SH-SY5Y (cell line): ENCODE data around the gene ZNF217.

Experiments
- GATA2 ChIP-seq: IDR thresholded peaks from 2 replicates; pipeline ENCODE4 v1.6.1; 2011; ENCODE audit warnings: mild to moderate bottlenecking, low read depth, low read length
- GATA3 ChIP-seq: IDR thresholded peaks from 2 replicates; pipeline ENCODE4 v1.6.1; 2011; ENCODE audit warnings: low read depth, mild to moderate bottlenecking, low read length, moderate library complexity

The ZNF217 gene

DNA sequence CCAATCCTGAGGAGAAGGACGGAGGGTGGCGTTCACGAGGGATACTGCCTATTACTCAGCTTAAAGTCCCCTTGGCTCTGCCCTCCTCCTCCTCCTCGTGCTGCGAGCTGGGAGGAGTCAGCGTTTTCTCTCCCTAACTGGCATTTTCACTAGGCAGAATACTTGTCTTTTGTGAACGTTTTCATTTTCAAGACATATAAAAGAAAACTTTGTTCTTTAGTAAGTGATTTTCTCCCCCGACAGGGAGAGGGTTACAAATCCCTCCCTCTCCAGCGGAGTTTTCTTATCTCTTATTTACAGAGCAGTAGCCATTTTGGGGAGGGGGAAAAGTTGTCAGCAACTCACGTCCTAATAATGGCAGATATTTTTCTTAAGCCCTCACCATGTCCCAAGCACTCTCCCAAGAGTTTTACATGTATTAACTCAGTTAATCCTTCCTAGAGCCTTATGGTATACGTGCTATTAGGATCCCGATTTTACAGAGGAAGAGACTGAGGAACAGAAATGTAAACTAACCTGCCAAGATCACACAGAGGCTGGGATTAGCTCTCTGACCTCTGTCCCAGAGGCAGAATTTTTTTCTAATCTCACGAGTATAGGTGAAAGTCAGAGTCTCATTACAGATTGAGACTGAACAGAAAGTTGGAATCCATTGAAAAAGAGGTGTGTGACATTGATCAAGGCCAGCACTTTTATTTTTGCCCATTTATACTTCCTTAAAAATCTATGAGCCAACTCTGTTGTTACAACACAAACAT lies 30.0 kb upstream of the ZNF217 start:
- TF ChIP-seq GATA2 (0 out of 2 replicates have a peak, but pooled peaks have one; percentile 13), GATA3 (no peak)

DNA sequence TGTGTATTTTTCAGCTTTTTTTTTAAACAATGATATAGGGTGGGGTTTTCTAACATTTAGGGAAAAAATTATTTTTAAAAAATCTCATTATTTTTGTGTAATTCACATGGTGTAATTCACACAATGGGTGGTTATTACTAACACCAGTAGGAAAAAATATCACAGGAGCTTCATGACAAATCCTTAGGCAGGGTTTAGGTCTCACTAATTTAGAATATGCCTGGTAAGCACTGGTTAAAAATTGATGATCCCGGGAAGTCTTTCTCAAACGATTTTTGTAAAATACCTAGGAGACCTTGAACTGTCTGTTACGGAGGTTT lies 29.5 kb upstream of the ZNF217 start:
- no peak for TF ChIP-seq GATA3
- no peak for TF ChIP-seq GATA2

DNA sequence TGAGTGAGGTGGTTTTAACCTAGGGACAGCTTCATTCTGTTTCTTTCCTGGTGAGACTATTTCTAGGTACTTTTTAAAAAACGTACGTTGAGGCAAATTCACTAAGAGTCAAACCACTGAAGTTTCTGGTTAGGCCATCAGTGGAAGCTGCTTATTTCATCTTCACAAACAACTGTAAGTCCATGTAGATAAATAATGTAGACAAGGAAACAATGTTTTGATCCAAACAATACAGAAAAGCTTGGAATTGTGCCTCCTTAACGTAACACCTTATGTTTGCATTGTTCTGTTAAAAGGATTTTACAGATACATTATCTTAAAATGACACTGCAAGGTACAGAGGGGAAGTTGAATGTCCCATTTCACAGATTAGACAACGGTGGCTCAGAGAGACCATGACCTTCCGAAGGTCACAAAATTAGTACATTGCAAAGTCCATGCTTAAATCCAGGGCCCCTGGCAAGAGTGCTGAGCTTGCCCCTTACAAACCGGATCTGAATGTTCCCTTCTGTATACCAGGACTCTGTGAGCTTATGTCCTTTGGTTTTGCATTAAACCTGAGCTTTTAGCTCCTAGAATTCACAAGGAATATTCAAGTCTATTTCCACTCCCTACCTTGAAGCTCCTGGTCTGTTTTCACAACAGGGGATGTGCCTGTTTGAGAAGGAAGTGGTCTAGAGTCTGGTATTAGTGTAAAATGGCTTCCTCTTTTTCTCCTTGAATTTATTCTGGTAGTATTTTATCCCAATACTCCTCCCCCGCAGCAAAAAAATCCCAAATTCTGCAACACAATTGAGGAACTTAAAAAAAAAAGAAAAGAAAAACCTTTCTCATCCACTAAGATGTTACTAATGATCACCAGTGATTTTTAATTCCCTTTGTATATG lies 28.9 kb upstream of the ZNF217 start:
- no peak for TF ChIP-seq GATA2
- no peak for TF ChIP-seq GATA3

DNA sequence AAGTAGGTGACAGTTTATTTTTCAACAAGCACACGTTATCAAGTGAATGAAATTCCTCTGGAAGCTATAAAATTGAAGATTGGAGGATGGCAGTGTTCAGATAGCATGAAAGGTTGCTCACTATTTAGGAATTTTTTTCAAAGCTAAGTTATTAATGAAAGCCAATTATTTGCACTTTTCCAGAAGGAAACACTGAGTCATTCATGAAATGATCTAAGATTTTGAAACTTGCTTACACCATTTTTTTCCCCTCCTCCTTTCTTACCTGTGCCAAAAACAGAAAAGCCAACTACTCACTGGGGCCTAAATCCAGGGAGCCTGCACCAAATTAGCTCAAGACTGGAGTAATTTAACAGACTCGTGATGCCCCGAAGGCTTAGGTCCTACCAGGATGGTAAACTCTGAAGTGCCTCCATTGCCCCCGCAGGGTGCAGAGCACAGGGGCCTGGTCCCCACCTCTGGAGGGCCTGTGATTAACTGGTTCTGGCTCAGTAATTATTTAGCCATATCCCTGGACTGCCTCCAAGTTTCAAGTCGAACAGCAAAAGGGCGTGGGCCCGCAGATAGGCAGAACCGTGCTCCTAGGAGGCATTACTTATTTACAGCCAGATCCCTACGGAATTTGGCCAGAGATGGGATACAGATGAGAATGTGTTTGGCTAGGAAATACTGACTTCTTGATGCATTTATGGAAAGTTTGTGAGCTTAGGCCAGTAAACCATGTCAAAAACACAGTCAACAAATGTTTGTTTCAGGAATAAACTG lies 28.0 kb upstream of the ZNF217 start:
- 0 out of 2 replicates have a peak, but pooled peaks have one; percentile 21 for TF ChIP-seq GATA2
- no peak for TF ChIP-seq GATA3

DNA sequence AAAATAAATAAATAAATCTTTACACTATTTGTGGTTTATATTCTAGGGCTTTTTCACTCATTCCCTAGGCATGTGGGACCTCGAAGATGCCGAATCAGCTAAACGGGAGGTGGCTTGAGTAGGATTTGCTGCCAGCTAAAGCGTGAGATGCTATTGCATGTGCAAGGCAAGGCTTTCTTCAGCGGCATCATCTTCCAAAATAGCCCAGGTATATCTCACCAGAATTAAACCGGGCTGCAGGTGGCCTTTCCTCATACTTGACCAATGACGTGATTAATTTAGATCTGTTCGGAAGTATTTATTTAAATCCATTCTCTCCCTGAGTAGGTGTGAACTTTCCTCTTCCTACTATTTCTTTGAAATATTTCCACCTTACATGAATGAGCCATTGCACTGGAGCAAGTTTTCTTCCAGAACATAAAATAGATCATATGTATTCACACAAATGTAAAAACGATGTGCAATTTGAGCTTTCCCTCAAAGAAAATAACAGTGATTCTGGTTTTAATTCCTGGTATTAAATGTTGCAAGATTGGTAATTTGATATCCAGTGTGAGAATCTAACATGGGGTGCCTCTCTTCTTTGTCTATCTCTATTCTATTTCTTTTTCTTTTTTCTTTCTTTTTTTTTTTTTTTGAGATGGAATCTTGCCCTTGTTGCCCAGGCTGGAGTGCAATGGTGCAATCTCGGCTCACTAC lies 24.3 kb upstream of the ZNF217 start:
- TF ChIP-seq GATA3 (no peak), GATA2 (no peak)

DNA sequence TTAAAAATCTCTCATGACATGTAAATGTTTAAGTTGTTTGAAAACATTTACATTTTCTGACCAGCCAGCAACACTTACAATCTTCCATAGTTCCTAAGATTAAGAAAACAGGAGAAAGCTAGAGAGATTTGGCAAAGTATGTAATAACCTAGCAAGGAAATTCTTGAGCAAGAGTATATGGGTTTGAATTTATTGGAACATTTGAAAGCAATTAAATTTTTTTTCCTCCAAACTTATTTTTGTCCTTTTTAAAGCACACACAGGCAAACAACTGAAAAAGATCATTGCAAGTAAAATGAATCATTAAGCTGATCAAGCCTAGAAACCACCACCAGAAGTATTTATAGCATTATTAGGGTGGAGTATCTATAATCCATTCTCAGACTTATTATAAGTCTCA lies 20.1 kb upstream of the ZNF217 start:
- no peak for TF ChIP-seq GATA3
- no peak for TF ChIP-seq GATA2

DNA sequence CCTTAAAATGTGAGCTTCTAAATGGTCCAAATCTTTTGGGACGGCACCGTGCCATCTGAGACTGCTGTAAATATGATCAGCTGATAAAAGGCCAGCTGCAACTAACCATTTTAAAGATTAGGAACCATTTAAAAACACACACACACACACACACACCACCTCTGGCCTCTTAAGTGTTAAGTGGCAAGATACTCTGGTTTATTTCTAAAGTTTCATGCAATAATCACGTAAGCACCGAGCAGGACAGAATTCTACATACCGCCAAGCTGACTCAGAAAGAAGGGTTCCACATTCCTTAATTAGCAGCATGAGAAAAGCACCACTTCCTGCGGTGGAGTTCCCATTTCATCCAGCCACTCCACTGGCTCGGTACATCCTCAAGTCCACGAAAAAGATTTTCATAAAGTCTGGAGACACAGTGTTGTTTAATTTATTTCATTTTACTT lies 17.8 kb upstream of the ZNF217 start:
- TF ChIP-seq GATA2 (no peak), GATA3 (peak; percentile 14; the same call in 1 of the 2 replicates)

DNA sequence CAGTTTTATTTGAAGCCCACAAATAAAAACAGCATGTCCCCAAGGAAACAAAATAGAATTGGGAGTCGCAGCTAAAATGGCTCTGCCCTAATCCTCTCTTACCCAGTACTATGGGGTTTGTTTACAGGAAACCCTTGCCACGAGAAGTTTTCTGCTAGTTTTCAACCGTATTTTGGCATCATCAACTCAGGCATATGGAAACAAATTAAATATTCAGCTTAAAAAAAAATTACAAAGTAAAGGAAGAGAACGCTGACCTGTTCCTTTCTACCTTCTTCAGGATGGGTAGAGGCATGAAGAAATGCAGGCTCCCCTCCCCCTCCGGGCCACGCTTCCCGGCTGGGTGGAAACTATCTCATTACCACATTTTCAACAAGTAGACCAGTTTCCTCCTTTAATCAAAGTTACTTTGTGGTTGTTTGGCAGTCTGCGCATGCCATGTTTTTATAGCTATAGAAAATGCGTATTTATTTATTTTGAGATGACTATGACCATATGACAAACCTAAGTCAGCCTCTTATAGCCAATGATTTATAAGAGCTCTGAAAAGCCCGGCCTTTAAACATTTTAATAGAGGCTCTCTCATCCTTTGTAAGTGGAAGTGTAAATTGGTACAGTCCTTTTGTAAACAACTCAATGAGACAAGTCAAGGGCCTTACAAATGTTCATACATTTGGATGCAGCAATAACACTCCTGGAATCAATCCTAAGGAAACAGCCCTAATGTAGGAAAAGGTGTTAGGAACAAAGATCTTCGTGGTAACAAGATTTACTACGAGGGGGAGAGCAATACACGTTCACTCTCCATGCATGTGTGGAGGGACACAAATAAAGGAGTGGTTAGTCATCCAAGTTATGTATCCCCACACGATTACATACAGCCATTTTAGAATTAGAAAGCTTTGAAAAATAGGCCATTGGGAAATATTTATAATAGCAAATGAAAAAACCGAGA lies 16.1 kb upstream of the ZNF217 start:
- no peak for TF ChIP-seq GATA3
- TF ChIP-seq GATA2 = no peak

DNA sequence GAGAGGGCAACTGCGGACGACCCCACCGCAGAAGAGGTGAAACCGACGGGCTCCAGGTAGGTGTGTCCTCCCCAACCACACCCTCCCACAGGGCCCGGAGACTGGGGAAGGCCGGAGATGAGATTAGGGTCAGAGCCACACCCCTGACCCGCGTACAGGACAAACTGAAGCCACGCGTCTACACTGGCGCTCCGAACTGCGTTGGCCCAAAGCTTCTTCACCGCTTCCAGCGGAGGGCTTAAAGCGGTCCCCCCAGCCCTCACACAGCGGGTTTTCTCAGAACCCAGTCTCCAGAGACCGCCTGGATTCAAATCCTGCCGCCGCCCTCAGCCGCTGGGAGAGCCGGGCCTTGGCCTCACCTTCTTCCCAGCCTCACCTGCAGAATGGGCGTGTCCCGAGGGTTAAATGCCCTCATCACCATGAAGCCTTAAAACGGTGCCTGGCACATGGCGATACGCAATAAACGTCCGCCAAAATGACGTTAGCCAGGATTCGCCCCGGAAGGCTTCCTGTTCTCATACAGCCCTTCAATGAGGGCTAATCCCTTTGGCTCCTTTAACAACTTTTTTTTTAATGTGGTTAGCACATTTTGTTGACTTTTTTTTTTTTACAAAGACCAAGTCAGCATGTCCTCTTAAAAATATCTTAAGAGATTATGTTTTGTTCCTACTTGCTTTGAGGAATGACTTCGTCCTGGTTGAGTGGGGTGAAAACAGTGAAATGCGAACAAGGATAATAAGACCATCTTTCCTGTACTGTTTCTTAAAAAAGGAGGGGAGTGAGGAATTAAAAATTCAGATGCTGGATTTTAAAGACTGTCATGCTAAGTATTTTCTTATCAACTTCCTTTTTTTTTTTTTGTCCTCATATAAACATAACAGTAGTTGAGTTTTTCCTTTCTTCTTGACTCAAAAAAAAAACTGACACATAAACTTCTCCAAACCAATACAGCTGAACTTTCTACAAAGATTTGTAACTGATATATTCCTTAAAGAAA lies 15.1 kb upstream of the ZNF217 start:
- TF ChIP-seq GATA2 (no peak), GATA3 (no peak)

DNA sequence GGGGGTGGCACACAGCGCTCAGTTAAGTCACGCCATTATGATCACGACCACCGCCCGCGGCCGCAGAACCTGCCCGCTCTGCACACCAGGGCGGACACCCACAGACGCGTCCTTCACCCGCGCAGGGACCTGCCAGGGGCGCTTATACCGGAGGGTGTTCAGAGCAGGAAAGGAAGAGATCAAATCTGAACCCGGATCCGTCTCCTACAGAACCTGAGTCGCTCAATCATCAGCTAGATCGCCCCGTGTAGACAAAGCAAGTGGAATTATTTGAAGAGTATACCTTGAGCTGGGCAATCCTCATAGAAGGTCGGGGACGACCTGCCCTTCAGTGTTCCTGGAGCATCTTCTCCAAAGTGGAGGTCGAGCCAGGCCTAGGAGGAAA lies 14.4 kb upstream of the ZNF217 start:
- no peak for TF ChIP-seq GATA3
- no peak for TF ChIP-seq GATA2

DNA sequence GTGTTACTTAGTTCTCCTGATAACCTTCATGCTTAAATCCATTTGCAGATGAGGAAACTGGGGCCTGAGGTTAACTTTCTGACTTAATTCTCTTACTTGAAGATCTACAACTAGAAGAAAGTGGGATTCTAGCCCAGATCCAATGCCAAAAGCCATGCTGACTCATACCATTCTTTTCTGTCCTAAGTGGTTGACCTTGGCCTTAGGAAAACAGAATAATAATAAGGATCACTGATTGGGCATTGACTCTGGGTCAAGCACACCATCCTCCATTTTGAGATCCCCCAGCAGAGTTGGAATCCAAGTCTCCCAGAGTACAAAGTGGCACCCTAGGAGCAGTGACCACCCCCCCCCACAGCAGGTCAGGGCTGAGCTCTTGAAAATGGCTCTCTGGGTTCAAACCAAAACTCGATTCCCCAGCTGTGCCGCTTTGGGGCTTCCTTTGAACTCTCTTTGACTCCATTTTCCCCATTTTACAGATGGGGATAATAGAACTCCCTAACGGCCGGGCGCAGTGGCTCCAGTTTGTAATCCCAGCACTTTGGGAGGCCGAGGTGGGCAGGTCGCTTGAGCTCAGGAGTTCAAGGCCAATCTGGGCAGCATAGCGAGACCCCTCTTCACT lies 12.8 kb upstream of the ZNF217 start:
- no peak for TF ChIP-seq GATA3
- no peak for TF ChIP-seq GATA2

DNA sequence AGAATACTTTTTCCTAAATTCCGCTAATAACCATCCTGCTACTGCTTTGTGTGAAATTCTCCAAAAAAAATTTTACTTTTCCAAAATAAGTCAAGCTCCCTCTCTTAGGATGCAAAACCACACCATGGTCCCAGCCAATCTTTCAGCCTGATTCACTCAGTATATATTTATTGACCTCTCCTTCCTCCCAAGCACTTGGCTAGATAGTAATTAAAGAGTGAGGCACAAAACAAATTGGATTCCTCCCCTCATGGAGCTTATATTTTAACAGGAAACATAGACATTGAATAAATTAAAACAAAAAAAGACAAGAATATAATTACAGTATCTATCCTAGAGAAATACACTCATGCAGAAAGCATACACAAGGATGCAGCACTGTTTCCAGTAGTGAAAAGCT lies 9.0 kb upstream of the ZNF217 start:
- TF ChIP-seq GATA3 (no peak), GATA2 (no peak)
